Measurements from ENCODE around the gene AMT. TPM values are rescaled to one million over a fixed set of nuclear protein-coding genes. Genes with fewer than 3 reads are reported as not detected.

Gene AMT
- total and polyA plus RNA-seq, 2 experiments from 2014 or later, result 19.0 to 39.7 TPM

GRCh38 chr3:49389297-49389696 is 33.0 kb downstream of the AMT start:
- H3K79me2 ChIP-seq, result peaks cover 98% of the 10 kb centered on the region
- no peaks in the 10 kb centered on the region for H3K4me1 ChIP-seq (ENCODE audit: insufficient read depth)
- H3K4me3 ChIP-seq, result no peak overlapping the region

GRCh38 chr3:49388289-49388820 is 33.9 kb downstream of the AMT start:
- DNase-seq (ENCODE audit: low spot score), result no peak
- TF ChIP-seq CTCF (IDR thresholded peaks at IDR 0.05; ENCODE audit: poor library complexity) (no peak), EZH2 (IDR thresholded peaks at IDR 0.05; ENCODE audit: borderline replicate concordance) (no peak), EZH2phosphoT487 (IDR thresholded peaks at IDR 0.05; ENCODE audit: low read depth, severe bottlenecking, unreplicated experiment) (no peak)
- Histone ChIP-seq H3K36me3 (replicated peaks; ENCODE audit: insufficient read depth, low read depth) (no peaks in the 10 kb centered on the region), H4K20me1 (ENCODE audit: insufficient read depth, poor library complexity, severe bottlenecking) (peaks cover 99% of the 10 kb centered on the region), H2AFZ (no peak overlapping the region), H3K4me2 (no peak overlapping the region), H3K27ac (no peak overlapping the region), H3K4me1 (ENCODE audit: insufficient read depth) (no peaks in the 10 kb centered on the region), H3K9me3 (ENCODE audit: low read depth) (no peaks in the 10 kb centered on the region), H3K9me2 (replicated peaks; ENCODE audit: insufficient read depth) (no peaks in the 10 kb centered on the region), H3K4me3 (no peak overlapping the region), H3K79me2 (peaks cover 100% of the 10 kb centered on the region), H3K27me3 (no peaks in the 10 kb centered on the region)
- 90% methylated on average over 1 of the region's 1 CpG for WGBS (ENCODE audit: low lambda C conversion rate, missing lambda C conversion rate)

More at GRCh38 chr3:49389297-49389696, 33.0 kb downstream of the AMT start:
- 99% methylated on average over 6 of the region's 6 CpGs for WGBS (ENCODE audit: low lambda C conversion rate, missing lambda C conversion rate)
- no peaks in the 10 kb centered on the region for H3K36me3 ChIP-seq (replicated peaks; ENCODE audit: insufficient read depth, low read depth)
- no peak overlapping the region for H2AFZ ChIP-seq
- H3K4me2 ChIP-seq, result no peak overlapping the region
- TF ChIP-seq EZH2phosphoT487 (IDR thresholded peaks at IDR 0.05; ENCODE audit: low read depth, severe bottlenecking, unreplicated experiment) (no peak), CTCF (IDR thresholded peaks at IDR 0.05; ENCODE audit: poor library complexity) (no peak), EZH2 (IDR thresholded peaks at IDR 0.05; ENCODE audit: borderline replicate concordance) (no peak)
- no peak for DNase-seq (ENCODE audit: low spot score)
- H4K20me1 ChIP-seq (ENCODE audit: insufficient read depth, poor library complexity, severe bottlenecking), result peaks cover 98% of the 10 kb centered on the region
- H3K27me3 ChIP-seq, result no peaks in the 10 kb centered on the region
- no peak overlapping the region for H3K27ac ChIP-seq
- H3K9me2 ChIP-seq (replicated peaks; ENCODE audit: insufficient read depth), result no peaks in the 10 kb centered on the region
- H3K9me3 ChIP-seq (ENCODE audit: low read depth), result no peaks in the 10 kb centered on the region

DNA sequence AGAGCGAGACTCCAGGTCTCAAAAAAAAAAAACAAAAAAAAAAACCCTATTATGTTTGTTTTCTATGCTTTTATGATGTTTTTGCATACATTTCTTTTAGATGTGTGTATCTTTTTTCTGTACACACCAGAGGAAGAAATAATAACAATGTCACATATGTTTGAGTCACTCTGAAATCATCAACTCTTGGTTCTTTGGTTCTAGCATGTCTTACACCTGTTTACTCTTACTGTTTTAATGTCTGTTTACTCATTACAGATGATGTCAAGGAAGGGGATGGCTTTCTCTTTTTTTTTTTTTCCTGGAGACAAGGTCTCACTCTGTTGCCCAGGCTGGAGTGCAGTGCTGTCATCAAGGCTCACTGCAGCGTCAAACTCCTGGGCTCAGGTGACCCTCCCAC is 34.6 kb downstream of the AMT start:
- H3K27ac ChIP-seq, result no peak overlapping the region
- DNase-seq (ENCODE audit: low spot score), result no peak
- H3K9me2 ChIP-seq (replicated peaks; ENCODE audit: insufficient read depth), result no peaks in the 10 kb centered on the region
- no peak overlapping the region for H3K4me2 ChIP-seq
- H3K4me3 ChIP-seq, result no peak overlapping the region
- H3K9me3 ChIP-seq (ENCODE audit: low read depth), result no peaks in the 10 kb centered on the region
- peaks cover 99% of the 10 kb centered on the region for H4K20me1 ChIP-seq (ENCODE audit: insufficient read depth, poor library complexity, severe bottlenecking)
- H2AFZ ChIP-seq, result no peak overlapping the region
- TF ChIP-seq EZH2phosphoT487 (IDR thresholded peaks at IDR 0.05; ENCODE audit: low read depth, severe bottlenecking, unreplicated experiment) (no peak), CTCF (IDR thresholded peaks at IDR 0.05; ENCODE audit: poor library complexity) (no peak), EZH2 (IDR thresholded peaks at IDR 0.05; ENCODE audit: borderline replicate concordance) (no peak)
- WGBS (ENCODE audit: low lambda C conversion rate, missing lambda C conversion rate), result 94% methylated on average over 2 of the region's 2 CpGs
- H3K27me3 ChIP-seq, result no peaks in the 10 kb centered on the region
- H3K36me3 ChIP-seq (replicated peaks; ENCODE audit: insufficient read depth, low read depth), result no peaks in the 10 kb centered on the region
- peaks cover 100% of the 10 kb centered on the region for H3K79me2 ChIP-seq
- H3K4me1 ChIP-seq (ENCODE audit: insufficient read depth), result no peaks in the 10 kb centered on the region

Data from hepatocyte (in vitro differentiated cells).